ENCODE results near the gene VPS9D1. TPM values are rescaled to one million over a fixed set of nuclear protein-coding genes. Genes with fewer than 3 reads are reported as not detected.

VPS9D1 gene
- total RNA-seq, 1 experiment from 2014 or later: 6.3 TPM

DNA sequence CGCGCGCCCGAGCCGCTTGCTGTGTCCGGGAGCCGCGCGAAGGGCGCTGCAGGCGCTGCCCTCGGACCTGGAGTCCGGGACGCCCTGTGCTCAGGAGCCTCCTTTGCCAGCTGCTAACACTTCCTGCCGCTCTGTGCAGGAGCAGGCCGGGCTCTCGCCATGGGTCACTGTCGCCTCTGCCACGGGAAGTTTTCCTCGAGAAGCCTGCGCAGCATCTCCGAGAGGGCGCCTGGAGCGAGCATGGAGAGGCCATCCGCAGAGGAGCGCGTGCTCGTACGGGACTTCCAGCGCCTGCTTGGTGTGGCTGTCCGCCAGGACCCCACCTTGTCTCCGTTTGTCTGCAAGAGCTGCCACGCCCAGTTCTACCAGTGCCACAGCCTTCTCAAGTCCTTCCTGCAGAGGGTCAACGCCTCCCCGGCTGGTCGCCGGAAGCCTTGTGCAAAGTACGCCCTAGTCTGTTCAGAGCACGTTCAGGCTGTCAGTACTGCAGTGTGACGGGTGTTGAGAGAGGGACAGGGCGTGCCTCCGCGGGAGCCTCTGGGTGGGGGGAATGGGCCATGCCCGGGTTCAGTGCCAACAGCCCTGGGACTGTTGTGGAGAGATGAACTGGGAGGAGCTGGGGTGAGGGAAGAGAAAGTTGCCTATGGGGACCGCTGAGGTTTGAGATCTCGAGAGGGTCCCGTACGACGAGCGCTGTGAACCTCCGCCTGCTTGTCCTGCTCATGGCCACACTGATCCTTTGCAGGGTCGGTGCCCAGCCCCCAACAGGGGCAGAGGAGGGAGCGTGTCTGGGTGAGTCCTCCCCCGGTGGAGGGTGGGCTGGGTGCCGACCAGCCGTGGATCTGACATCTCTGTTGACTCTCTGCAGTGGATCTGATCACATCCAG lies 1.9 kb upstream of the VPS9D1 start:
- Histone ChIP-seq H3K4me3 (ENCODE audit: low read depth in 2 of 2, low read length in 2 of 2) (peak overlapping the region; percentile 61 to 68), H3K36me3 (ENCODE audit: control insufficient read depth, insufficient read depth, low read length) (no peaks in the 10 kb centered on the region; the same call in 1 of the 2 replicates), H3K9me3 (ENCODE audit: control insufficient read depth, insufficient read depth, low read depth, low read length) (no peaks in the 10 kb centered on the region), H3K27me3 (ENCODE audit: control insufficient read depth, insufficient read depth, low read length) (no peaks in the 10 kb centered on the region), H3K4me1 (ENCODE audit: control insufficient read depth, insufficient read depth, low read length) (peaks cover 8% of the 10 kb centered on the region), H3K27ac (ENCODE audit: low read length) (peak overlapping the region; percentile 66; the same call in 1 of the 2 replicates)
- no peak for DNase-seq (ENCODE audit: low read depth, low spot score)
- in situ Hi-C loops (cut with HindIII; ENCODE audit: low pct_unique_long_range_greater_than_20kb, low sequenced_read_pairs): no loop called here
- intact Hi-C loops (cut with micrococcal nuclease; ENCODE audit: unreplicated experiment): no loop called here
- ChIA-PET CTCF (no interaction called here), POLR2A (no interaction called here)
- TSS peak; percentile 72 for BruUV-seq (replicated peaks)
- TF ChIP-seq, protein P1, sequence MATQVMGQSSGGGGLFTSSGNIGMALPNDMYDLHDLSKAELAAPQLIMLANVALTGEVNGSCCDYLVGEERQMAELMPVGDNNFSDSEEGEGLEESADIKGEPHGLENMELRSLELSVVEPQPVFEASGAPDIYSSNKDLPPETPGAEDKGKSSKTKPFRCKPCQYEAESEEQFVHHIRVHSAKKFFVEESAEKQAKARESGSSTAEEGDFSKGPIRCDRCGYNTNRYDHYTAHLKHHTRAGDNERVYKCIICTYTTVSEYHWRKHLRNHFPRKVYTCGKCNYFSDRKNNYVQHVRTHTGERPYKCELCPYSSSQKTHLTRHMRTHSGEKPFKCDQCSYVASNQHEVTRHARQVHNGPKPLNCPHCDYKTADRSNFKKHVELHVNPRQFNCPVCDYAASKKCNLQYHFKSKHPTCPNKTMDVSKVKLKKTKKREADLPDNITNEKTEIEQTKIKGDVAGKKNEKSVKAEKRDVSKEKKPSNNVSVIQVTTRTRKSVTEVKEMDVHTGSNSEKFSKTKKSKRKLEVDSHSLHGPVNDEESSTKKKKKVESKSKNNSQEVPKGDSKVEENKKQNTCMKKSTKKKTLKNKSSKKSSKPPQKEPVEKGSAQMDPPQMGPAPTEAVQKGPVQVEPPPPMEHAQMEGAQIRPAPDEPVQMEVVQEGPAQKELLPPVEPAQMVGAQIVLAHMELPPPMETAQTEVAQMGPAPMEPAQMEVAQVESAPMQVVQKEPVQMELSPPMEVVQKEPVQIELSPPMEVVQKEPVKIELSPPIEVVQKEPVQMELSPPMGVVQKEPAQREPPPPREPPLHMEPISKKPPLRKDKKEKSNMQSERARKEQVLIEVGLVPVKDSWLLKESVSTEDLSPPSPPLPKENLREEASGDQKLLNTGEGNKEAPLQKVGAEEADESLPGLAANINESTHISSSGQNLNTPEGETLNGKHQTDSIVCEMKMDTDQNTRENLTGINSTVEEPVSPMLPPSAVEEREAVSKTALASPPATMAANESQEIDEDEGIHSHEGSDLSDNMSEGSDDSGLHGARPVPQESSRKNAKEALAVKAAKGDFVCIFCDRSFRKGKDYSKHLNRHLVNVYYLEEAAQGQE (IDR thresholded peaks at IDR 0.05; ENCODE audit: insufficient read depth in 1 of 2, low read depth in 2 of 2, low read length in 1 of 2): no peak
- TF ChIP-seq SIN3A (IDR thresholded peaks at IDR 0.05; ENCODE audit: borderline replicate concordance, insufficient read depth, low read depth, low read length) (no peak), POLR2AphosphoS5 (IDR thresholded peaks at IDR 0.05; ENCODE audit: low read depth, low read length) (no peak), TCF7L2 (IDR thresholded peaks at IDR 0.05; ENCODE audit: low read depth, low read length) (no peak)
- TF ChIP-seq, protein P2, sequence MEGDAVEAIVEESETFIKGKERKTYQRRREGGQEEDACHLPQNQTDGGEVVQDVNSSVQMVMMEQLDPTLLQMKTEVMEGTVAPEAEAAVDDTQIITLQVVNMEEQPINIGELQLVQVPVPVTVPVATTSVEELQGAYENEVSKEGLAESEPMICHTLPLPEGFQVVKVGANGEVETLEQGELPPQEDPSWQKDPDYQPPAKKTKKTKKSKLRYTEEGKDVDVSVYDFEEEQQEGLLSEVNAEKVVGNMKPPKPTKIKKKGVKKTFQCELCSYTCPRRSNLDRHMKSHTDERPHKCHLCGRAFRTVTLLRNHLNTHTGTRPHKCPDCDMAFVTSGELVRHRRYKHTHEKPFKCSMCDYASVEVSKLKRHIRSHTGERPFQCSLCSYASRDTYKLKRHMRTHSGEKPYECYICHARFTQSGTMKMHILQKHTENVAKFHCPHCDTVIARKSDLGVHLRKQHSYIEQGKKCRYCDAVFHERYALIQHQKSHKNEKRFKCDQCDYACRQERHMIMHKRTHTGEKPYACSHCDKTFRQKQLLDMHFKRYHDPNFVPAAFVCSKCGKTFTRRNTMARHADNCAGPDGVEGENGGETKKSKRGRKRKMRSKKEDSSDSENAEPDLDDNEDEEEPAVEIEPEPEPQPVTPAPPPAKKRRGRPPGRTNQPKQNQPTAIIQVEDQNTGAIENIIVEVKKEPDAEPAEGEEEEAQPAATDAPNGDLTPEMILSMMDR (IDR thresholded peaks at IDR 0.05): no peak
- 0 out of 2 replicates have a peak, but pooled peaks have one; percentile 0 for ATAC-seq

DNA sequence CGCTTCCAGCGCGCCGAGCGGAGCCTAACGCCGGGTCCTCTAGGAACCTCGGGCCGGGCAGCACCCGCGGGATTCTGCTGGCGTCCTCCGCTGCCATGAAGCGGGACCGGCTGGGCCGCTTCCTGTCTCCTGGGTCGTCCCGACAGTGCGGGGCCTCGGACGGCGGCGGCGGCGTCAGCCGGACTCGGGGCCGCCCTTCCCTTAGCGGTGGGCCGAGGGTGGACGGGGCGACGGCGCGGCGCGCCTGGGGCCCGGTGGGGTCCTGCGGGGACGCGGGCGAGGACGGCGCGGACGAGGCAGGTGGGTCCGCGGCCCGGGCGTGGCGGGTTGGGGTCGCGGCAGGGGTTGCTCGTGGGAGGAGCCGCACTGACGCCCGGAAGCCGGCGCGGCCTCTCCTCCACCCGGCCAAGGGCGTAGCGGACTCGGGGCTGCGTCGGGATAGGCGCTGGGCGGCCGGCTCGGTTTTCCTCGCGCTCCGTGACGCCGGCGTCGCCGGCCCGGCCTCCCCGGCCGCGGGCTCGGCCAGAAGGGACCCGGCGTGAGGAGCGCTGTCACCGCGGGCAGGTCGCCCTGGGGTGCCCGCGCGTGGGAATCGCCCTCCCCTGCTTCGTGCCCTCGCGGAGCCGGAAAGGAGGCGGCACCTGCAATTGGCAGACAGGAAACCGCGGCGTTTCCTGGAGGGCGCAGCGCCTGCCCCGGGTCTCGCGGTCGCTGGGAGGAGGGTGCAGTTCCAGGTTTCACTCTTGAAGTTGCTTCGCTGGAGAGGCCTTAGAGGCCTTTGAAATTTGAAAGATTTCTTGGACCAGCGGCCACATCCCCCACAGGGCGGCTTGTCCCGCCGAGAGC lies 1.1 kb upstream of the VPS9D1 start:
- Histone ChIP-seq H3K9me3 (ENCODE audit: control insufficient read depth, insufficient read depth, low read depth, low read length) (no peaks in the 10 kb centered on the region), H3K4me1 (ENCODE audit: control insufficient read depth, insufficient read depth, low read length) (peaks cover 8% of the 10 kb centered on the region), H3K36me3 (ENCODE audit: control insufficient read depth, insufficient read depth, low read length) (no peaks in the 10 kb centered on the region; the same call in 1 of the 2 replicates), H3K27me3 (ENCODE audit: control insufficient read depth, insufficient read depth, low read length) (no peaks in the 10 kb centered on the region), H3K27ac (ENCODE audit: low read length) (peak overlapping the region; percentile 66; the same call in 1 of the 2 replicates), H3K4me3 (ENCODE audit: low read depth in 2 of 2, low read length in 2 of 2) (peak overlapping the region; percentile 61 to 68)
- TF ChIP-seq SIN3A (IDR thresholded peaks at IDR 0.05; ENCODE audit: borderline replicate concordance, insufficient read depth, low read depth, low read length): peak; percentile 79; the same call in 1 of the 2 replicates
- TF ChIP-seq, protein P1 (IDR thresholded peaks at IDR 0.05; ENCODE audit: insufficient read depth in 1 of 2, low read depth in 2 of 2, low read length in 1 of 2): no peak
- TF ChIP-seq POLR2AphosphoS5 (IDR thresholded peaks at IDR 0.05; ENCODE audit: low read depth, low read length): peak; percentile 37
- CTCF ChIA-PET: no interaction called here
- POLR2A ChIA-PET: no interaction called here
- in situ Hi-C loops (cut with HindIII; ENCODE audit: low pct_unique_long_range_greater_than_20kb, low sequenced_read_pairs) (no loop called here), intact Hi-C loops (cut with micrococcal nuclease; ENCODE audit: unreplicated experiment) (no loop called here)
- DNase-seq (ENCODE audit: low read depth, low spot score): no peak
- ATAC-seq: peak; percentile 49
- BruUV-seq (replicated peaks): no TSS peak
